LNCaP clone FGC (cell line): ENCODE data around the gene USP19.

ENCODE experiments used
- DNase-seq: peaks from one replicate; pipeline ENCODE4 v3.0.0-alpha.2; 2011; ENCODE audit warnings: low read depth
- H3K4me3 ChIP-seq: 2 replicates; pipeline ENCODE4 v1.5.1; 2011; ENCODE audit warnings: mild to moderate bottlenecking, low read depth, low read length, control low read depth
- TF ChIP-seq, protein P1 (sequence below): IDR thresholded peaks from 2 replicates; pipeline ENCODE4 v1.5.1; 2012; ENCODE audit warnings: mild to moderate bottlenecking; ENCODE audit not compliant: control insufficient read depth, insufficient read depth; ENCODE audit errors: extremely low read depth

The USP19 gene

DNA sequence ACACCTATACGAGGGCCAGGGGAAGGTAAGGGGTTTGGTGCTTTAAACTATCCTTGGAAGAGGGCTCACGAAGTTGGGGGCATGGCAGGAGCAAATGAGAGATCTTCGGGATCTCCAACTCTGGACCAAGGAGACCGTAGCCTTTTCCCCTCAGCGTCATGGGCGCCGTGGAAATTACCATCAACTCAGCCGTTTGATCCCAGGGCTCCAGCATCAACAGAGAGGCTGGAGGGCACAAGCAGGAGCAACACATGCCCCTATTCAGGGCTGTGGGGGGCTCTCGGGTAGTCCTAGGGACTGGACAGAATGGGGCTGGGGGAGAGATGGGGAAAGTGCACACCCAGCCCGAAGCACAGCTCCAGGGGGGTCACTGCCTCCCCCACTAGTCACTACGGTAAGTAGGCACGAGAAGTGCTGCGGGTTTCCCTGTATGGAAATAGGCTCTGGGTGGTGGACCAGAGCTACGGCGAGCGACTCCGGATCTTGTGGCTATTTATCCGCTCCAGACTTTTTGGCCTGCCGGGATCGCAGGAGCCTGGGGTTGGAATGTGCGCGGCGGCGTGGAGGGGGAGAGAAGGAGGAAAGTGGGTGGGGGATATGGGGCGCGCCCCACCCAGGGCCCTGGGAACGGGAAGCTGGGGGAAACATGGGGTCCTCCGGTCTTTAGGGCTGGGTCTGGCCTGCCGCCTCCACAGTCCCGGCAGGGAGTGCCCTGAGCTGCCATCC lies 12.8 kb upstream of the USP19 start:
- peak; percentile 63 for DNase-seq
- H3K4me3 ChIP-seq, result peak overlapping the region; percentile 84
- TF ChIP-seq, protein P1, sequence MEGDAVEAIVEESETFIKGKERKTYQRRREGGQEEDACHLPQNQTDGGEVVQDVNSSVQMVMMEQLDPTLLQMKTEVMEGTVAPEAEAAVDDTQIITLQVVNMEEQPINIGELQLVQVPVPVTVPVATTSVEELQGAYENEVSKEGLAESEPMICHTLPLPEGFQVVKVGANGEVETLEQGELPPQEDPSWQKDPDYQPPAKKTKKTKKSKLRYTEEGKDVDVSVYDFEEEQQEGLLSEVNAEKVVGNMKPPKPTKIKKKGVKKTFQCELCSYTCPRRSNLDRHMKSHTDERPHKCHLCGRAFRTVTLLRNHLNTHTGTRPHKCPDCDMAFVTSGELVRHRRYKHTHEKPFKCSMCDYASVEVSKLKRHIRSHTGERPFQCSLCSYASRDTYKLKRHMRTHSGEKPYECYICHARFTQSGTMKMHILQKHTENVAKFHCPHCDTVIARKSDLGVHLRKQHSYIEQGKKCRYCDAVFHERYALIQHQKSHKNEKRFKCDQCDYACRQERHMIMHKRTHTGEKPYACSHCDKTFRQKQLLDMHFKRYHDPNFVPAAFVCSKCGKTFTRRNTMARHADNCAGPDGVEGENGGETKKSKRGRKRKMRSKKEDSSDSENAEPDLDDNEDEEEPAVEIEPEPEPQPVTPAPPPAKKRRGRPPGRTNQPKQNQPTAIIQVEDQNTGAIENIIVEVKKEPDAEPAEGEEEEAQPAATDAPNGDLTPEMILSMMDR, result peak; percentile 13; the same call in 1 of the 2 replicates

GRCh38 chr3:49132437-49133225 lies 12.0 kb upstream of the USP19 start, which contains the start of gene LAMB2:
Gene LAMB2 (minus strand): TSS chr3:49133050. CDS start chr3:49132867, 183 bp downstream.
- peak within 1 kb of the TSS; percentile 84 for H3K4me3 ChIP-seq
- DNase-seq, result no peak

GRCh38 chr3:49132073-49132436 lies 11.4 kb upstream of the USP19 start:
- DNase-seq, result no peak
- H3K4me3 ChIP-seq, result peak overlapping the region; percentile 84
- TF ChIP-seq, protein P1, result no peak

More at GRCh38 chr3:49132437-49133225, 12.0 kb upstream of the USP19 start, which contains the start of gene LAMB2:
- TF ChIP-seq, protein P1, result peak; percentile 29

GRCh38 chr3:49131576-49131975 lies 11.0 kb upstream of the USP19 start:
- TF ChIP-seq, protein P1, result no peak
- DNase-seq, result no peak
- H3K4me3 ChIP-seq, result peak overlapping the region; percentile 84

DNA sequence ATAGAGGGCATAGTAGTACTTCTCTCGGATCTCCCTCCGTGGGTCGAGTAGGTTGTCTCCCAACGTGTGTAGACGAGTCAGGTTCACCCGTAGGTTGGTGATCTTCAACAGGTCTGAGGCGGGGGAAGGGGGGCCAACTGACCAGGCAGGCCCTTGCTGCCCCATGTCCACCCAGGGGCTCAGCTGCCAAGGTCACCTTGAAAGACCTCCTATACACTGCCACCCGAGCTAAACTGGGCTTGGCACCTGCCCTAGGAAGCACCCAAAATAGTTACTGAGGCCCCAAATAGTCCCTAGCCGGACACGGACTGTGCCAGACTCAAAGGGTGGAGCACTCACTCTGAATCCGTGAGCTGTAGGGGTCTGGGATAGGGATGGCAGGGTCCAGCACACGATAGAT lies 10.4 kb upstream of the USP19 start:
- TF ChIP-seq, protein P1, result no peak
- DNase-seq, result no peak
- no peak overlapping the region for H3K4me3 ChIP-seq

- DNase-seq, result no peak
- TF ChIP-seq, protein P1, result 0 out of 2 replicates have a peak, but pooled peaks have one; percentile 21
- H3K4me3 ChIP-seq, result no peak overlapping the region
Measured at GRCh38 chr3:49124991-49125670, 4.5 kb upstream of the USP19 start.
